H1 (cell line): ENCODE measurements around the gene PACSIN2. TPM values are rescaled to one million over a fixed set of nuclear protein-coding genes. Genes with fewer than 3 reads are reported as not detected.

Source experiments
- CTCF ChIA-PET: fragments of 300-600 bp; sonication (Branson Sonifier 250); formaldehyde crosslinking; loops from one replicate; lab custom pipeline; 2021; ENCODE audit not compliant: partially characterized antibody; lab: Charles Lee
- POLR2A ChIA-PET: fragments of 300-600 bp; sonication (Branson Sonifier 250); formaldehyde crosslinking; loops from one replicate; lab custom pipeline; 2021; ENCODE audit warnings: inconsistent platforms; ENCODE audit not compliant: partially characterized antibody; lab: Charles Lee
- DNase-seq, 2 experiments: peaks; one replicate each; pipeline versions ENCODE4 v3.0.0 to v3.0.0-alpha.2; 2010 to 2022; ENCODE audit warnings: low spot score in 2 of 2, low read depth in 1 of 2, mixed read lengths in 1 of 2
- FAIRE-seq: peaks from 2 replicates; lab custom pipeline; 2011; peaks lifted over from hg19 to GRCh38; lab: Jason Lieb, UNC
- H2AFZ ChIP-seq: 2 replicates; pipeline ENCODE4 v1.8.1; 2012; ENCODE audit warnings: low read length, inconsistent platforms
- H2AK5ac ChIP-seq: 2 replicates; pipeline ENCODE4 v1.6.1; 2013; ENCODE audit warnings: low read depth, low read length
- H2BK120ac ChIP-seq: replicated peaks from 2 replicates; pipeline ENCODE3; 2013; ENCODE audit warnings: low read depth, low read length, inconsistent platforms
- H2BK12ac ChIP-seq: 2 replicates; pipeline ENCODE4 v1.6.1; 2013; ENCODE audit warnings: low read depth, low read length
- H2BK15ac ChIP-seq: 2 replicates; pipeline ENCODE4 v1.6.1; 2013; ENCODE audit warnings: low read length
- H2BK20ac ChIP-seq: 2 replicates; pipeline ENCODE4 v1.6.1; 2013; ENCODE audit warnings: low read length
- H2BK5ac ChIP-seq: 2 replicates; pipeline ENCODE4 v1.6.1; 2013; ENCODE audit warnings: low read depth, low read length
- H3K14ac ChIP-seq: 2 replicates; pipeline ENCODE4 v1.6.1; 2013; ENCODE audit warnings: inconsistent platforms; ENCODE audit not compliant: insufficient read length
- H3K18ac ChIP-seq: 2 replicates; pipeline ENCODE4 v1.6.1; 2013; ENCODE audit warnings: low read length; ENCODE audit errors: extremely low read depth
- H3K23ac ChIP-seq: 2 replicates; pipeline ENCODE4 v1.6.1; 2013; ENCODE audit warnings: inconsistent platforms; ENCODE audit not compliant: insufficient read length
- H3K23me2 ChIP-seq: 2 replicates; pipeline ENCODE4 v1.6.1; 2013; ENCODE audit warnings: low read depth, low read length
- H3K27ac ChIP-seq: 2 replicates; pipeline ENCODE4 v1.6.1; 2011; ENCODE audit warnings: low read depth, low read length, inconsistent platforms
- H3K27me3 ChIP-seq, 4 experiments: replicated peaks in 1 of 4; 1 replicate in 1 of 4; 2 replicates in 3 of 4; pipeline versions ENCODE4 v1.6.1 to v1.8.1; 2011 to 2013; ENCODE audit warnings: low read length in 3 of 4, mild to moderate bottlenecking in 3 of 4, inconsistent platforms in 2 of 4, mixed read lengths in 2 of 4, moderate library complexity in 1 of 4; ENCODE audit not compliant: control insufficient read depth in 3 of 4, insufficient read depth in 3 of 4; ENCODE audit errors: extremely low read depth in 1 of 4
- H3K36me3 ChIP-seq, 4 experiments: 2 replicates each; pipeline versions ENCODE4 v1.6.1 to v1.8.1; 2011 to 2013; ENCODE audit warnings: mild to moderate bottlenecking in 4 of 4, low read length in 3 of 4, moderate library complexity in 2 of 4, control low read depth in 1 of 4, inconsistent platforms in 1 of 4; ENCODE audit not compliant: insufficient read depth in 4 of 4, control insufficient read depth in 2 of 4
- H3K4ac ChIP-seq: replicated peaks from 2 replicates; pipeline ENCODE3; 2013; ENCODE audit warnings: low read length, low read depth, mixed read lengths, inconsistent platforms; ENCODE audit not compliant: insufficient read length
- H3K4me1 ChIP-seq, 4 experiments: replicated peaks in 1 of 4; 1 replicate in 1 of 4; 2 replicates in 3 of 4; pipeline versions ENCODE4 v1.6.1 to v1.8.1; 2011 to 2013; ENCODE audit warnings: low read length in 3 of 4, inconsistent platforms in 2 of 4, mixed read lengths in 1 of 4; ENCODE audit not compliant: insufficient read depth in 4 of 4, control insufficient read depth in 3 of 4
- H3K4me2 ChIP-seq, 2 experiments: 2 replicates each; pipeline versions ENCODE4 v1.6.1 to v1.8.1; 2011 to 2013; ENCODE audit warnings: low read depth in 2 of 2, low read length in 2 of 2, control low read depth in 1 of 2, inconsistent platforms in 1 of 2, mild to moderate bottlenecking in 1 of 2; ENCODE audit not compliant: insufficient read depth in 1 of 2
- H3K4me3 ChIP-seq, 4 experiments: fragments of 200-600, 300-600 bp in 1 of 4; sonication (generic), shearing (Covaris generic), sonication (Bioruptor Twin) in 1 of 4; 2 replicates each; pipeline versions ENCODE4 v1.5.1 to v1.8.1; 2011 to 2016; ENCODE audit warnings: low read length in 4 of 4, low read depth in 3 of 4, control low read depth in 2 of 4, inconsistent platforms in 2 of 4, mild to moderate bottlenecking in 2 of 4, mixed read lengths in 1 of 4, moderate library complexity in 1 of 4; ENCODE audit not compliant: insufficient read depth in 2 of 4; ENCODE audit errors: extremely low read depth in 1 of 4
- H3K56ac ChIP-seq: replicated peaks from 2 replicates; pipeline ENCODE3; 2013; ENCODE audit warnings: low read depth, mild to moderate bottlenecking, mixed read lengths, low read length, inconsistent platforms; ENCODE audit not compliant: insufficient read length
- H3K79me1 ChIP-seq: 2 replicates; pipeline ENCODE4 v1.6.1; 2013; ENCODE audit warnings: low read depth, low read length, control low read depth
- H3K79me2 ChIP-seq, 2 experiments: 2 replicates each; pipeline versions ENCODE4 v1.6.1 to v1.8.1; 2012 to 2013; ENCODE audit warnings: low read length in 2 of 2, mild to moderate bottlenecking in 2 of 2, inconsistent platforms in 1 of 2; ENCODE audit not compliant: insufficient read depth in 2 of 2, control insufficient read depth in 1 of 2
- H3K9ac ChIP-seq, 4 experiments: replicated peaks in 1 of 4; 1 replicate in 1 of 4; 2 replicates in 3 of 4; pipeline versions ENCODE4 v1.6.1 to v1.8.1; 2011 to 2013; ENCODE audit warnings: low read depth in 3 of 4, low read length in 3 of 4, control low read depth in 2 of 4, mild to moderate bottlenecking in 2 of 4, moderate library complexity in 2 of 4, inconsistent platforms in 1 of 4; ENCODE audit errors: extremely low read depth in 1 of 4
- H3K9me3 ChIP-seq, 2 experiments: 2 replicates each; pipeline versions ENCODE4 v1.6.1 to v1.8.1; 2012 to 2013; ENCODE audit warnings: mild to moderate bottlenecking in 2 of 2, moderate library complexity in 2 of 2, control low read depth in 1 of 2, inconsistent platforms in 1 of 2, low read depth in 1 of 2, low read length in 1 of 2, mixed read lengths in 1 of 2; ENCODE audit not compliant: insufficient read depth in 2 of 2
- H4K20me1 ChIP-seq, 2 experiments: replicated peaks in 1 of 2; 2 replicates each; pipeline versions ENCODE3 to v1.8.1; 2011 to 2013; ENCODE audit warnings: inconsistent platforms in 2 of 2, low read length in 2 of 2, mild to moderate bottlenecking in 1 of 2; ENCODE audit not compliant: insufficient read depth in 2 of 2, control insufficient read depth in 1 of 2
- H4K5ac ChIP-seq: 2 replicates; pipeline ENCODE4 v1.6.1; 2013; ENCODE audit warnings: low read length, low read depth, mixed read lengths, inconsistent platforms; ENCODE audit not compliant: insufficient read length
- H4K8ac ChIP-seq: 2 replicates; pipeline ENCODE4 v1.8.0; 2013; ENCODE audit warnings: mild to moderate bottlenecking, moderate library complexity, low read length, inconsistent platforms; ENCODE audit not compliant: insufficient read depth; ENCODE audit errors: extremely low read depth
- H4K91ac ChIP-seq: replicated peaks from 2 replicates; pipeline ENCODE3; 2013; ENCODE audit warnings: low read length, mixed read lengths, inconsistent platforms; ENCODE audit not compliant: insufficient read length
- CBX8 ChIP-seq: fragments of 300-800, 300-1000 bp; sonication (generic); IDR thresholded peaks from 2 replicates; pipeline ENCODE4 v1.7.1; 2016; ENCODE audit warnings: low read depth, low read length, borderline replicate concordance
- CEBPB ChIP-seq: IDR thresholded peaks from 2 replicates; pipeline ENCODE4 v1.6.1; 2012; ENCODE audit warnings: low read depth, low read length
- CHD1 ChIP-seq: IDR thresholded peaks from 2 replicates; pipeline ENCODE4 v1.6.1; 2012; ENCODE audit warnings: low read depth, low read length, improper control_type of control experiment
- E2F6 ChIP-seq: IDR thresholded peaks from 2 replicates; pipeline ENCODE4 v1.6.1; 2012; ENCODE audit warnings: inconsistent platforms
- EP300 ChIP-seq, 2 experiments: IDR thresholded peaks; 1 replicate in 1 of 2; 2 replicates in 1 of 2; pipeline ENCODE4 v1.6.1; 2011 to 2012; ENCODE audit warnings: low read depth in 2 of 2, low read length in 2 of 2, mild to moderate bottlenecking in 2 of 2, borderline replicate concordance in 1 of 2, inconsistent platforms in 1 of 2, moderate library complexity in 1 of 2
- HDAC6 ChIP-seq: IDR thresholded peaks from one replicate; pipeline ENCODE4 v1.7.1; 2012; ENCODE audit warnings: low read depth, mild to moderate bottlenecking, inconsistent platforms, low read length, moderate library complexity
- MAFK ChIP-seq: IDR thresholded peaks from 2 replicates; pipeline ENCODE4 v1.6.1; 2012; ENCODE audit warnings: low read depth, mild to moderate bottlenecking, improper control_type of control experiment, low read length
- POLR2A ChIP-seq, 2 experiments: IDR thresholded peaks; 1 replicate in 1 of 2; 2 replicates in 1 of 2; pipeline ENCODE4 v1.6.1; 2011; ENCODE audit warnings: low read depth in 2 of 2, low read length in 2 of 2, mild to moderate bottlenecking in 2 of 2; ENCODE audit errors: control extremely low read depth in 1 of 2
- POU5F1 ChIP-seq: IDR thresholded peaks from 2 replicates; pipeline ENCODE4 v1.6.1; 2011; ENCODE audit warnings: low read depth, mild to moderate bottlenecking, low read length, moderate library complexity
- RFX5 ChIP-seq: IDR thresholded peaks from 2 replicates; pipeline ENCODE4 v1.6.1; 2011; ENCODE audit warnings: low read depth, low read length, improper control_type of control experiment, borderline replicate concordance
- SAP30 ChIP-seq: fragments of 300-600 bp; sonication (generic); IDR thresholded peaks from 2 replicates; pipeline ENCODE4 v1.7.1; 2012; ENCODE audit warnings: low read length, moderate library complexity, mild to moderate bottlenecking, inconsistent platforms; ENCODE audit not compliant: insufficient read depth, insufficient replicate concordance
- SUZ12 ChIP-seq: fragments of 200-600 bp; sonication (generic); IDR thresholded peaks from 2 replicates; pipeline ENCODE4 v1.6.1; 2012; ENCODE audit warnings: mild to moderate bottlenecking, inconsistent platforms, low read length, moderate library complexity, mixed read lengths
- TAF1 ChIP-seq: IDR thresholded peaks from 2 replicates; pipeline ENCODE4 v1.6.1; 2011; ENCODE audit warnings: mild to moderate bottlenecking, low read depth, low read length
- TAF7 ChIP-seq: optimal IDR thresholded peaks from 2 replicates; pipeline ENCODE3; 2011; ENCODE audit warnings: low read depth, mild to moderate bottlenecking, inconsistent platforms, low read length, moderate library complexity, borderline replicate concordance
- WGBS, 2 experiments: shearing (Covaris generic) in 1 of 2; methylation state at CpG; one replicate each; pipeline versions ENCODE4 v1.1.6 to v1.1.7; 2013 to 2015; ENCODE audit warnings: low lambda C conversion rate in 2 of 2, mixed read lengths in 2 of 2, inconsistent platforms in 1 of 2, low coverage in 1 of 2, missing lambda C conversion rate in 1 of 2; ENCODE audit not compliant: insufficient replicate concordance in 2 of 2, insufficient coverage in 1 of 2, insufficient read length in 1 of 2; ENCODE audit errors: extremely low coverage in 1 of 2, missing lambda C conversion rate in 1 of 2; 5-methylcytosine and 5-hydroxymethylcytosine counted together
- polyA plus RNA-seq, 7 experiments: library from polyadenylated mRNA; depleted of rRNA in 3 of 7; stranded (reverse) in 5 of 7; unstranded in 2 of 7; fragments of >200 nt in 5 of 7; fragments of 200-250 nt in 2 of 7; gene quantifications; 1 replicate in 5 of 7; 2 replicates in 1 of 7; 4 replicates in 1 of 7; pipeline versions ENCODE4 v1.2.1 to v1.2.3, GENCODE V29; 2011 to 2013; ENCODE audit warnings: missing spikeins in 2 of 7, mixed read lengths in 2 of 7
- total RNA-seq: library from RNA; stranded (reverse); fragmentation: NEBNext Ultra II Directional; extraction: Animal tissue kit (Norgen Biotek cat#: 25700); gene quantifications from 2 replicates; pipeline ENCODE4 v1.2.1, GENCODE V29; 2021

Gene PACSIN2
- total and polyA plus RNA-seq, 2 of the 8 experiments (the other 6 are each of a cell fraction or from before 2014, with no cell fraction given): 44.8 to 64.2 TPM

GRCh38 chr22:42865536-42865935, 149.4 kb downstream of the PACSIN2 start:
- FAIRE-seq: no peak
- no peak for TF ChIP-seq SUZ12
- no peak for TF ChIP-seq TAF7
- no peak for TF ChIP-seq CBX8
- TF ChIP-seq HDAC6: no peak
- no peak for TF ChIP-seq CHD1
- TF ChIP-seq CEBPB: no peak
- no peak for TF ChIP-seq POU5F1
- no peak for TF ChIP-seq MAFK
- no peak for TF ChIP-seq EP300 (IDR thresholded peaks at IDR 0.05; ENCODE audit: borderline replicate concordance in 1 of 2, low read depth in 2 of 2, low read length in 2 of 2)
- TF ChIP-seq TAF1: no peak
- no peak for TF ChIP-seq E2F6
- TF ChIP-seq SAP30: no peak
- no peak for TF ChIP-seq RFX5
- TF ChIP-seq POLR2A (IDR thresholded peaks at IDR 0.05; ENCODE audit: control extremely low read depth in 1 of 2, low read depth in 2 of 2, low read length in 2 of 2): no peak

More at GRCh38 chr22:42865536-42865935, 149.4 kb downstream of the PACSIN2 start:
- H3K4me1 ChIP-seq: no peaks in the 10 kb centered on the region
- 88% methylated on average over 8 of the region's 8 CpGs; no CpG with 5 or more reads in 1 of the 2 experiments for WGBS, 2 experiments
- DNase-seq: no peak
- no peak overlapping the region for H3K4me3 ChIP-seq
- H3K9me3 ChIP-seq: no peaks in the 10 kb centered on the region
- ChIA-PET CTCF (interaction anchor here (0.6 to 3.9 kb wide), 4 partner anchors 9 to 185 kb away, joined by 3 to 47 read pairs (median 4); no protein-coding TSS in a partner anchor), POLR2A (interaction anchor here (1.4 kb wide), 1 partner anchor 251 kb away, joined by 3 read pairs; the partner anchor contains the start of gene POLDIP3)
- H2BK120ac ChIP-seq: no peak overlapping the region
- H3K27ac ChIP-seq: no peak overlapping the region
- no peaks in the 10 kb centered on the region; a peak in 3 of 8 replicates for H3K36me3 ChIP-seq
- no peak overlapping the region for H3K23ac ChIP-seq
- H2BK15ac ChIP-seq: no peak overlapping the region
- no peak overlapping the region for H3K4ac ChIP-seq
- H3K23me2 ChIP-seq: no peaks in the 10 kb centered on the region
- no peaks in the 10 kb centered on the region for H3K27me3 ChIP-seq
- H3K56ac ChIP-seq: no peak overlapping the region
- H3K79me1 ChIP-seq: no peaks in the 10 kb centered on the region; the same call in 1 of the 2 replicates
- H3K4me2 ChIP-seq: no peak overlapping the region
- no peak overlapping the region for H2BK12ac ChIP-seq
- H3K14ac ChIP-seq: no peak overlapping the region
- no peak overlapping the region for H4K91ac ChIP-seq
- no peak overlapping the region for H2AFZ ChIP-seq
- H2BK5ac ChIP-seq: no peak overlapping the region
- H2AK5ac ChIP-seq: no peak overlapping the region
- no peak overlapping the region for H4K8ac ChIP-seq
- no peaks in the 10 kb centered on the region for H3K79me2 ChIP-seq
- no peak overlapping the region for H3K18ac ChIP-seq
- H4K5ac ChIP-seq: no peak overlapping the region
- no peak overlapping the region for H2BK20ac ChIP-seq
- H3K9ac ChIP-seq: no peak overlapping the region
- H4K20me1 ChIP-seq: no peaks in the 10 kb centered on the region
